Measurements from ENCODE around the gene IL1RAPL1.

Gene IL1RAPL1

DNA sequence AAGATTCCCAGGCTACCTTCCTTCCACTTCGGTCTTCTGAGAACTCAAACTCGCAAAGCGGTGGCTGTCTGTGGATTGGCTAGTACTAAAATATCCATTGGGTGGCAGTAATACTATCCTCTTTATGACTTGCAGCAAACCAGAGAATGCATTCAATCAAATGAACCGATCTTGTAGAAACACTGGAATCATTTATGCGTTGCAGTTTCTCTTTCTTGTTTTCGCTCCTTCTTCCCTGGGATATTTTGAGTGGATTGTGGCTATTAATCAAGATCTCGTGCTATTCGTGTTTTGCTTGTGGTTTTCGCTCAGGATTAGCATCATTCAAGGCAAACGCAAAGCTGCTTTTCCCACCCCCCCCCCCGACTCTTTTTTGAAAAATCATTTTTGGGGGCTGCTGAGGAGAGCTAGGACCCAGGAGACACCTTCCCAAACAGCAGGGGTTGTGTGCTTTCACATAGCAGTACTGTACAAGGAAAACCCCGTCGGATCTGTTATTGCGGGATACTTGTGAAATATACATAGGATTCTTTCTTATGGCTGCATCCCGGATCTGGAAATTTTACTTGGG lies at the start of gene IL1RAPL1:
TSS of gene IL1RAPL1 (plus strand) at position 466 of the 571 bp plus-strand sequence.
- no peak for DNase-seq

- DNase-seq: no peak
Observed at GRCh38 chrX:28542791-28543190, 44.5 kb upstream of the IL1RAPL1 start.

GRCh38 chrX:28549838-28550237 lies 37.4 kb upstream of the IL1RAPL1 start:
- DNase-seq: no peak

- no peak for DNase-seq
Observed at GRCh38 chrX:28550331-28550872, 36.8 kb upstream of the IL1RAPL1 start.

DNA sequence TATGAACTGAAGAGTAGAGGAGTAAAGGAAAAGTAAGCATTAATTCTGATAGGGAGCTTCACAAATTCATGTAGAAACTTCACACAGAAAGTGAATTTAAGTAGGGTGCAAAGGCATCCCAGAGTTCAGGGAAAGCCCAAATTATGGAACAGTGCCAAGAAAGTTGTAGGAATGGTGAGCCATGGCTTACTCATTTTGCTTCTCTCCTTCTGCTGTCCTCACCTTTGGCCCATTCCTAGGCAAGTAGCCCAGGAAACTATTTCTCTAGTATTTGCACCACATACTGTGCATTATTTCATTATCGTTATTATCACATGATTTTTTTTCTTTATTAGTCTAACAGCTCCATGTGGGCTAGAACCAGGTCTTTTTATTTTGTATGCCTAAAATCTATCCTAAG lies 34.9 kb upstream of the IL1RAPL1 start:
- DNase-seq: no peak

- DNase-seq: no peak
Observed at GRCh38 chrX:28552882-28553829, 34.1 kb upstream of the IL1RAPL1 start.

DNA sequence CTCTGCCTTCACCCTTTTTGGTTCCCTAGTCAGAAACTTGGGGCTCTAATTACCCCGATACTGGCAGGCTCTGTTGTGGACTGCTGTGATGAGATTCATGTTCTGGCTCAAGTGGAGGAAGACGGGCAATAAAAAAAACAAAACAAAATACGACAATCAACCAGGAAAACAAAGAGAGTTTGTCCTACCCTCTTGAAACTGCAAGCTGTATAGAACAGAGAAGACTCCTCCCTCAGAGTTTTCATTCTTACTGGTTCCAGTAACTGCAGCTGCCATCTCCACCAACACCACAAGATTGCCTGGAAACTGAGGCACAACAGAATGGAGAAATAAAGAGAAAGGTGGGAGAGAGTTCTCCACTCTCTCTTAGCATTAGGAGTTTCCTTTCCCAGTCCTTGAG lies 11.1 kb upstream of the IL1RAPL1 start:
- no peak for DNase-seq

- no peak for DNase-seq
Observed at GRCh38 chrX:28581522-28581921, 5.7 kb upstream of the IL1RAPL1 start.

DNA sequence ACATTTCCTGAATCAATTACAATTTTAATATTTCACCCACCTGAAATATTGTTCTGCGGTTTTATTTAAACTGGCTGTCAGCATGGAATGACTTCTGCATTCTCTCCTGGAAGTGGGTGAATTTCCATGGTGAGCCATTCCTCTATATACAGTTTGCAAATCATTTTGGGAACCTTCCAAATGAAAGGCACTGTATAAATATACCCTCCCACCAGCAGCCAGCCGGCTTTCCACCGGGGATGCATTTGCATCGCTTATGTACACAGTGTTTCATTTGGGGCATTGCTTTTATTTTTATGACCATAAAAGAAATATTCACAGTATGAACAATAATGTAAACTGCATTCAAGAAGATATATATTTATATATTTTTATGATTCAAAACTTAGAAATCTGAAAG lies 4.7 kb upstream of the IL1RAPL1 start:
- no peak for DNase-seq

DNA sequence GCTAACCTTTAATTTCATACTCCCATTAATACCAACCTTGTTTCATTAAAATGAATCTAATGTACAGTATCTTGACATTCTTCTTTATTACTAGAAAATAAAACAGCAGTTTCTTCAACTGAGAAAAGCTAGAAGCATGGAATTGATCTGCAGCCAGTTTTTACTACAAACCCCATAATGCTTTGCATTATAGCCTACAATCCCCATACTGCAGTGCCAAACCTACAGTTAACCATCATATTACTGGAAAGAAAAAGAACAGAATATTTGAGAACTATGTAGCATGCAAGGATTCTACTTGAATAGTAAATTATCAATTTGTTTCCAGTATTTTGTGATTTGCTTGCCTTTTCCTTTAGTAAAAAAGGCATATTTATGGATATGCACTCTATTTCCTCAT lies 3.2 kb upstream of the IL1RAPL1 start:
- DNase-seq: no peak

- no peak for DNase-seq
Observed at GRCh38 chrX:28585767-28586166, 1.5 kb upstream of the IL1RAPL1 start.

DNA sequence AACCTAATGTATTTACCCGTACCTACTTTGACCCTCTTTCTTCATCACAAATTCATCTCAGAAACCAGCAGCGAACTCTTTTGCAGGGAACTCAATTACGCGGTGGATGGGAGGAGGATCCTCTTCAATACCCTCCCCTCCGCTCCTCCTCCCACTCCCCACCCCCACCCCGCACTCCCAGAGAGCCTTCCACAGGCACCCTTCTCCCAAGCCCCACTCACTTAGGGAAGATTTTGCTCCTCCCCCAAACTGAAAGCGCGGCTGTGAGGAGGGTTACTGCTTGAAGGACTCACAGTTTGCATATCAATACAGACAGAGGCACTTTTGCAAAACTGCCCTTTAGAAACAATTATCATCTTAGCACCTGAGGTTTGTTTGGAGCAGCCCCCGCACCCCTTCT lies 960 bp upstream of the IL1RAPL1 start:
- DNase-seq: no peak

DNA sequence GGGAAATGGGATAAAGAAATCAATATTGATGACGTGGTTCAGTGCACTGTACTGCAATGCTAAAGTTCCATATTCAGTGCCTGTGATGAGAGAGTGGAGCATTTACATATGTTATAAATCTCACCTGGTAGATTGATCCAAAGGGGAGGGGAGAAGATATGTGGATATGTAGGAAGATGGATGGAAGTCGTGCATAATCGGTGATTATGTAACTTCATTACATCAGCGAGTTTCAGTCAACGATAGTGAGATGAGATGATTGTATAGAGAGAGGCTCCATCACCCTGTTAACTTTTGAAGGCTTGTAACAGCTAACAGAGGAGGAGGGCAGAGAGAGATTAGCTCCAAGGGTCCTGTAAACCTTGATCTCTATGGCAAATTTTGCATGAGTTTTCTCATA lies 1.8 kb downstream of the IL1RAPL1 start:
- DNase-seq: no peak

GRCh38 chrX:28590396-28590795 lies 3.1 kb downstream of the IL1RAPL1 start:
- DNase-seq: no peak

GRCh38 chrX:28591542-28591941 lies 4.3 kb downstream of the IL1RAPL1 start:
- no peak for DNase-seq

GRCh38 chrX:28595346-28595745 lies 8.1 kb downstream of the IL1RAPL1 start:
- DNase-seq: no peak

DNA sequence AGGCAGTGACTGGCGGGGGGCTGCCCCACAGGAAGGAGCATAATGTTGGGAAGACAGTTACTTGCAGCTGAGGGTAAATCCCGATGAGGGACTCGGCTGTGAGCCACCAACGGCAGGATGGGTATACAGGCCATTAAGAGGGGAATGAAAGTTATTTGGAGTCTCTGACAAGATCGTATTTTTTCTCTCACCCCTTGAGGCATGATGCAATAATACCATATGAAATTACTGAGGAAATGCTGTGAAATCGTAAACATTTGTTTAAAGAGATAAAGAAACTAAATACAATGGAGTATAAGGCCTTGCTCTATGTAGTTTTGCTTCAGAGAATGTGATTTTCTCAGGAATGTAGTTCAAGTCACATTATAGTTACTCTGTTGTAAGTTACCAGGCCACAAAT lies 12.7 kb downstream of the IL1RAPL1 start:
- no peak for DNase-seq

DNA sequence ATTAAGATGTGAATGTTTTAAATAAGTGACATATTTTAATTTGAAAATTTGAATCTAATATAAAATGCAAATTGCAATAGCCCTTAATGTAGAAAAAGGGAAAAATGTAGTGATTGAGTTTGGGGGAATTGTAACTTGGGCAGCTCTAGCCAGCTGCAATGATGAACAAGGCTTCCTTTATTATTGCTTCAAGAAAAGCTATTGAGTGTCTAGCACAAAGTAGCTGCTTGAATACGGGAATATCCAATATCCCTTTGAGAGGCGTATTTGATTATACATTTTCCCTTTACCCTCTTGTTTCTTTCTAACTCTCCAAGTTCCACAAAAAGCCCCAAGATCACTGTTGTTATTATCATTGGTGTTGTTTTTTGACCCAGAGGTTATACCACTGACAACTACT lies 21.8 kb downstream of the IL1RAPL1 start:
- no peak for DNase-seq

DNA sequence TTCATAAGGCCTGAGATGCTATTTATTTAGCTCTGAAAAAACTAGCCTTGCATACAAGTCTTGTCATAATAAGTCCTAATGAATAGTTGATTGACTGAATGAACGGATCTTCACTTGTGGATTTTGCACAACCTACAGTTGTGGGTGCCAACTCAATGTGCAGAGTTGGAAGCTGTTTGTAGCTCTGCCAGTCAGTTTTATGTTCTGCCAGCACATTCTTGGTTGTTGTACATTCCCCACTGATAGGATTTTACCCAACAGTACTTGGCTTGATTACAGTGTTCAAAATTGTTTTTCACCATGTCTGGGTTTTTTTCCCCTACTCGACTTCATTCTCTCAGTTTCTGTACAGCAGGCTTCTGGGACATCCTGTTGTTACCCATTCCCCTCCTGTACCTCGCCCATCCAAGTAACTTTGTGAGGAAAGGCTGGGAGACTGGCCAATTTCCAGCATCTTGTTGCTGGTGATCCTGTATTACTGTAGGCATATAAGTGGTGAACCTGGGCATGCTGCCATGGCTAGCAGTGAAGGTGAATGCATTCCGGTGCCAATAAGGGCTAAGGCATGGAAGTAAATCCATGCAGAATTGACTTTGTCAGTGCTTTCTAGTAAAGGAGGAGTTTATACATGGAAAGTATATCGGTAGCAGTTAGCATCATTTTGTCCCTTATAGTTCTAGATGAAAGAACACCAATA lies 22.8 kb downstream of the IL1RAPL1 start:
- DNase-seq: no peak

- DNase-seq: no peak
Observed at GRCh38 chrX:28610746-28611145, 23.5 kb downstream of the IL1RAPL1 start.

DNA sequence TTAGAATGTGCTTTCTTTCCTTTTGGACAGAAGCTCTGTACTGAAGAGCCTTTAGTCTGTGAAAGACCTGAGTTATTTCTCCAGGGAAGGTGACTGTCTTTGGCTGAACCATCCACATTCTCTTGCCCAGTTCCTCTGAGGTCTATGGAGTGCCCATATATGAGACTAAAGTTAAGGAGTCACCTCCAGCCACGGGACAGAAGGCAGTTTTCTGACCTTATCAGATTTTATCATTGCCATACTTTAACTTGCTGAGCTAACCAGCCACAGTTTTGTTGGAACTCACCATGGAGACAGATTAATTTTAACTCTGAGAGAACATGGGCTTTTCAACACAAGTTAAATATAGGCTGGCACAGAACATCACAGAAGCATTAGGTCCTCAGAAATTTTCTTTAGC lies 26.3 kb downstream of the IL1RAPL1 start:
- no peak for DNase-seq

- DNase-seq: no peak
Observed at GRCh38 chrX:28625223-28625622, 38.0 kb downstream of the IL1RAPL1 start.

- DNase-seq: no peak
Observed at GRCh38 chrX:28626515-28626914, 39.3 kb downstream of the IL1RAPL1 start.

GRCh38 chrX:28628120-28628519 lies 40.9 kb downstream of the IL1RAPL1 start:
- no peak for DNase-seq
